Uterus (tissue), 2 donors: Measurements from ENCODE around the gene DNHD1.

Experiments
- POLR2A ChIP-seq, 2 donors: fragments of 450-650 bp; IDR thresholded peaks; one replicate each; pipeline ENCODE4 v1.6.1; 2016; ENCODE audit warnings: antibody characterized with exemption in 2 of 2, mild to moderate bottlenecking in 1 of 2, moderate library complexity in 1 of 2
- TF ChIP-seq, protein P1 (sequence below), 4 experiments: fragments of 200-600 bp in 2 of 4; fragments of 450-650 bp in 2 of 4; sonication (generic) in 2 of 4; IDR thresholded peaks; one replicate each; pipeline ENCODE4 v1.5.1; 2016 to 2019; ENCODE audit warnings: antibody characterized with exemption in 4 of 4, mild to moderate bottlenecking in 2 of 4, moderate library complexity in 1 of 4

GRCh38 chr11:6567371-6567745, 70.3 kb downstream of the DNHD1 start:
- TF ChIP-seq, protein P1, sequence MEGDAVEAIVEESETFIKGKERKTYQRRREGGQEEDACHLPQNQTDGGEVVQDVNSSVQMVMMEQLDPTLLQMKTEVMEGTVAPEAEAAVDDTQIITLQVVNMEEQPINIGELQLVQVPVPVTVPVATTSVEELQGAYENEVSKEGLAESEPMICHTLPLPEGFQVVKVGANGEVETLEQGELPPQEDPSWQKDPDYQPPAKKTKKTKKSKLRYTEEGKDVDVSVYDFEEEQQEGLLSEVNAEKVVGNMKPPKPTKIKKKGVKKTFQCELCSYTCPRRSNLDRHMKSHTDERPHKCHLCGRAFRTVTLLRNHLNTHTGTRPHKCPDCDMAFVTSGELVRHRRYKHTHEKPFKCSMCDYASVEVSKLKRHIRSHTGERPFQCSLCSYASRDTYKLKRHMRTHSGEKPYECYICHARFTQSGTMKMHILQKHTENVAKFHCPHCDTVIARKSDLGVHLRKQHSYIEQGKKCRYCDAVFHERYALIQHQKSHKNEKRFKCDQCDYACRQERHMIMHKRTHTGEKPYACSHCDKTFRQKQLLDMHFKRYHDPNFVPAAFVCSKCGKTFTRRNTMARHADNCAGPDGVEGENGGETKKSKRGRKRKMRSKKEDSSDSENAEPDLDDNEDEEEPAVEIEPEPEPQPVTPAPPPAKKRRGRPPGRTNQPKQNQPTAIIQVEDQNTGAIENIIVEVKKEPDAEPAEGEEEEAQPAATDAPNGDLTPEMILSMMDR (IDR thresholded peaks at IDR 0.05) = no peak
- TF ChIP-seq POLR2A (IDR thresholded peaks at IDR 0.05) = no peak
